ENCODE data around the gene AACS. TPM values are rescaled to one million over a fixed set of nuclear protein-coding genes. Genes with fewer than 3 reads are reported as not detected.

Gene AACS
- total and polyA plus RNA-seq, 2 of the 8 experiments (the other 6 are each of a cell fraction or from before 2014, with no cell fraction given), result 51.9 to 52.4 TPM

- H3K23ac ChIP-seq (ENCODE audit: insufficient read length), result no peak overlapping the region
- no peak overlapping the region for H3K18ac ChIP-seq (ENCODE audit: extremely low read depth, low read length)
- H2BK120ac ChIP-seq (replicated peaks; ENCODE audit: low read depth, low read length), result no peak overlapping the region
- H3K56ac ChIP-seq (replicated peaks; ENCODE audit: insufficient read length, low read depth, low read length), result no peak overlapping the region
- DNase-seq (ENCODE audit: low read depth in 1 of 2, low spot score in 2 of 2), result no peak
- CTCF ChIA-PET (ENCODE audit: partially characterized antibody), result interaction anchor here (0.6 kb wide), 1 partner anchor 86 kb away, joined by 3 read pairs; no protein-coding TSS in a partner anchor
- H3K4ac ChIP-seq (replicated peaks; ENCODE audit: insufficient read length, low read depth, low read length), result no peak overlapping the region
- no peak for FAIRE-seq
- H3K79me1 ChIP-seq (ENCODE audit: low read depth, low read length), result no peaks in the 10 kb centered on the region
- H4K5ac ChIP-seq (ENCODE audit: insufficient read length, low read depth, low read length), result no peak overlapping the region
- no peak overlapping the region for H3K27ac ChIP-seq (ENCODE audit: low read depth, low read length)
- TF ChIP-seq POLR2AphosphoS5 (IDR thresholded peaks at IDR 0.05; ENCODE audit: low read depth, low read length), result no peak
- TF ChIP-seq KDM1A (IDR thresholded peaks at IDR 0.05; ENCODE audit: borderline replicate concordance, low read length), result peak; percentile 21; the same call in 1 of the 2 replicates
- H3K14ac ChIP-seq (ENCODE audit: insufficient read length), result no peak overlapping the region
- no peak overlapping the region for H3K9ac ChIP-seq (replicated peaks in 1 of 4; ENCODE audit: extremely low read depth in 1 of 4, low read depth in 3 of 4, low read length in 3 of 4)
- no peak overlapping the region for H4K8ac ChIP-seq (ENCODE audit: extremely low read depth, insufficient read depth, low read length)
- no peak overlapping the region for H2AFZ ChIP-seq (ENCODE audit: low read length)
- H3K4me1 ChIP-seq (replicated peaks in 1 of 4; ENCODE audit: control insufficient read depth in 3 of 4, insufficient read depth in 4 of 4, low read length in 3 of 4), result no peaks in the 10 kb centered on the region; a peak in 1 of 7 replicates
- H3K36me3 ChIP-seq (ENCODE audit: control insufficient read depth in 2 of 4, insufficient read depth in 4 of 4, low read length in 3 of 4), result no peaks in the 10 kb centered on the region
- peaks cover 0 to 3% of the 10 kb centered on the region in 2 experiments; a peak in 1 of 4 replicates for H3K9me3 ChIP-seq (ENCODE audit: insufficient read depth in 2 of 2, low read depth in 1 of 2, low read length in 1 of 2)
- no peak overlapping the region for H4K91ac ChIP-seq (replicated peaks; ENCODE audit: insufficient read length, low read length)
- H3K23me2 ChIP-seq (ENCODE audit: low read depth, low read length), result no peaks in the 10 kb centered on the region
- no peak overlapping the region for H2AK5ac ChIP-seq (ENCODE audit: low read depth, low read length)
- no peak overlapping the region for H2BK15ac ChIP-seq (ENCODE audit: low read length)
- WGBS, 2 experiments (ENCODE audit: extremely low coverage in 1 of 2, insufficient coverage in 1 of 2, insufficient read length in 1 of 2, insufficient replicate concordance in 2 of 2, low coverage in 1 of 2, low lambda C conversion rate in 2 of 2, missing lambda C conversion rate in 1 of 2), result 92% methylated on average over 2 of the region's 2 CpGs; no CpG with 5 or more reads in 1 of the 2 experiments
- H3K79me2 ChIP-seq (ENCODE audit: control insufficient read depth in 1 of 2, insufficient read depth in 2 of 2, low read length in 2 of 2), result no peaks in the 10 kb centered on the region
- no peak overlapping the region for H2BK20ac ChIP-seq (ENCODE audit: low read length)
- H2BK12ac ChIP-seq (ENCODE audit: low read depth, low read length), result no peak overlapping the region
- no peaks in the 10 kb centered on the region for H3K27me3 ChIP-seq (replicated peaks in 1 of 4; ENCODE audit: control insufficient read depth in 3 of 4, extremely low read depth in 1 of 4, insufficient read depth in 3 of 4, low read length in 3 of 4)
- POLR2A ChIA-PET (ENCODE audit: partially characterized antibody), result no interaction called here
- no peaks in the 10 kb centered on the region for H4K20me1 ChIP-seq (replicated peaks in 1 of 2; ENCODE audit: control insufficient read depth in 1 of 2, insufficient read depth in 2 of 2, low read length in 2 of 2)
- H3K4me2 ChIP-seq (ENCODE audit: insufficient read depth in 1 of 2, low read depth in 2 of 2, low read length in 2 of 2), result no peak overlapping the region
- H2BK5ac ChIP-seq (ENCODE audit: low read depth, low read length), result no peak overlapping the region
- H3K4me3 ChIP-seq (ENCODE audit: extremely low read depth in 1 of 4, insufficient read depth in 2 of 4, low read depth in 3 of 4, low read length in 4 of 4), result no peak overlapping the region
Observed at GRCh38 chr12:125169451-125169850, 104.2 kb downstream of the AACS start.

Measured in H1 (cell line).